Ovary (tissue), 9 donors: ENCODE data around the gene COL23A1. TPM values are rescaled to one million over a fixed set of nuclear protein-coding genes. Genes with fewer than 3 reads are reported as not detected.

Source experiments
- DNase-seq, 5 donors: peaks; one replicate each; pipeline ENCODE4 v3.0.0-alpha.2; 2019 to 2020
- H3K27ac ChIP-seq, 2 donors: fragments of 200-600 bp; one replicate each; pipeline versions ENCODE4 v1.5.1 to v1.8.0; 2019 to 2022
- H3K27me3 ChIP-seq: fragments of 200-600 bp; one replicate; pipeline ENCODE4 v1.8.0; 2022
- H3K36me3 ChIP-seq: fragments of 200-600 bp; sonication (generic); one replicate; pipeline ENCODE4 v1.5.1; 2019
- H3K4me1 ChIP-seq: one replicate; pipeline ENCODE4 v1.8.1; 2013; ENCODE audit warnings: mild to moderate bottlenecking, moderate library complexity; ENCODE audit not compliant: insufficient read depth
- H3K4me3 ChIP-seq: fragments of 200-600 bp; sonication (generic); one replicate; pipeline ENCODE4 v1.5.1; 2017
- H3K9me3 ChIP-seq, 2 donors: fragments of 200-600 bp in 1 of 2; sonication (generic) in 1 of 2; one replicate each; pipeline versions ENCODE4 v1.5.1 to v1.8.1; 2013 to 2019; ENCODE audit warnings: mild to moderate bottlenecking in 1 of 2, moderate library complexity in 1 of 2
- CTCF ChIP-seq, 3 donors: fragments of 450-650 bp in 2 of 3; fragments of 200-600 bp in 1 of 3; IDR thresholded peaks; one replicate each; pipeline versions ENCODE4 v1.5.1 to v1.8.0; 2016 to 2022; ENCODE audit warnings: antibody characterized with exemption in 3 of 3, mild to moderate bottlenecking in 1 of 3
- EP300 ChIP-seq: sonication (generic); formaldehyde crosslinking; IDR thresholded peaks from one replicate; pipeline ENCODE4 v1.6.1; 2017; ENCODE audit warnings: antibody characterized with exemption
- POLR2A ChIP-seq: fragments of 450-650 bp; IDR thresholded peaks from one replicate; pipeline ENCODE4 v1.6.1; 2017; ENCODE audit warnings: antibody characterized with exemption, mild to moderate bottlenecking, moderate library complexity
- WGBS, 3 donors: extraction: QIAGEN DNeasy Blood & Tissue Kit in 1 of 3; methylation state at CpG; one replicate each; pipeline versions ENCODE4 v1.1.5 to v1.1.7; 2013 to 2017; 5-methylcytosine and 5-hydroxymethylcytosine counted together
- intact Hi-C, 4 donors: fragments of 100-400 bp; cut with DNase I; formaldehyde crosslinking; loops; one replicate each; pipeline versions ENCODE4 v1.11.0 to v1.15.1; 2022 to 2023
- polyA plus RNA-seq, 2 donors: library from polyadenylated mRNA; stranded (reverse); fragments of 200-250 nt in 1 of 2; fragments of 350-450 nt in 1 of 2; fragmentation: Illumina TruSeq in 1 of 2; extraction: RNeasy Lipid Tissue Mini Kit (QIAGEN cat#74804) in 1 of 2; gene quantifications; one replicate each; pipeline ENCODE4 v1.2.3, GENCODE V29; 2013 to 2014
- total RNA-seq, 7 donors: library from RNA; depleted of rRNA in 2 of 7; stranded (reverse); fragments of >200 nt in 2 of 7; fragmentation: NEBNext Ultra II Directional in 3 of 7; extraction: Animal tissue kit (Norgen Biotek cat#: 25700) in 3 of 7; gene quantifications; one replicate each; pipeline versions ENCODE4 v1.1.0 to v1.2.4, GENCODE V29; 2016 to 2023
- donor health status: DM: no; HTN: no; CAD: no; lungs with moderate emphysema.
- donor health status: DM: no; HTN: no; CAD: no.
- donor health status: Bipolar disorder and iron deficiency.
- donor health status: DM: yes; HTN: yes; CAD: no.
- donor health status: DM: no; HTN: no; CAD: no.
- donor health status: DM: yes; HTN: yes; CAD: no.

The COL23A1 gene
- total and polyA plus RNA-seq, 9 donors = 0.13 to 0.92 (median 0.39) TPM; not detected in 1

GRCh38 chr5:178540526-178540925 lies 49.7 kb downstream of the COL23A1 start:
- H3K4me3 ChIP-seq = no peak overlapping the region
- intact Hi-C loops = no loop called here
- 89 to 96% (median 91%) methylated on average over 6 of the region's 6 CpGs for WGBS, 3 donors
- H3K4me1 ChIP-seq = peaks cover 2% of the 10 kb centered on the region
- no peaks in the 10 kb centered on the region for H3K36me3 ChIP-seq
- TF ChIP-seq POLR2A = no peak
- no peak for TF ChIP-seq CTCF (IDR thresholded peaks at IDR 0.05)
- TF ChIP-seq EP300 = no peak
- no peak overlapping the region for H3K27ac ChIP-seq
- no peaks in the 10 kb centered on the region for H3K27me3 ChIP-seq
- no peaks in the 10 kb centered on the region for H3K9me3 ChIP-seq
- no peak for DNase-seq

GRCh38 chr5:178538741-178539229 lies 51.4 kb downstream of the COL23A1 start:
- TF ChIP-seq POLR2A = no peak
- no peak for TF ChIP-seq CTCF (IDR thresholded peaks at IDR 0.05)
- no peak for TF ChIP-seq EP300
- 81 to 85% (median 84%) methylated on average over 7 of the region's 7 CpGs for WGBS, 3 donors
- no peak overlapping the region for H3K27ac ChIP-seq

GRCh38 chr5:178537467-178538371 lies 52.5 kb downstream of the COL23A1 start:
- H3K9me3 ChIP-seq = no peaks in the 10 kb centered on the region
- H3K27ac ChIP-seq = no peak overlapping the region
- intact Hi-C loops = no loop called here
- no peak for TF ChIP-seq EP300
- no peak for TF ChIP-seq CTCF (IDR thresholded peaks at IDR 0.05)
- H3K36me3 ChIP-seq = no peaks in the 10 kb centered on the region
- DNase-seq = no peak
- no peak overlapping the region for H3K4me3 ChIP-seq
- 72 to 82% (median 74%) methylated on average over 31 of the region's 31 CpGs for WGBS, 3 donors
- H3K27me3 ChIP-seq = no peaks in the 10 kb centered on the region
- H3K4me1 ChIP-seq = peaks cover 6% of the 10 kb centered on the region

More at GRCh38 chr5:178538741-178539229, 51.4 kb downstream of the COL23A1 start:
- Histone ChIP-seq H3K9me3 (no peaks in the 10 kb centered on the region), H3K4me1 (peaks cover 6% of the 10 kb centered on the region), H3K36me3 (no peaks in the 10 kb centered on the region), H3K4me3 (no peak overlapping the region), H3K27me3 (no peaks in the 10 kb centered on the region)
- no peak for DNase-seq
- intact Hi-C loops = no loop called here

- H3K4me3 ChIP-seq = no peak overlapping the region
- 84 to 90% (median 85%) methylated on average over 24 to 26 of the region's 26 CpGs for WGBS, 3 donors
- H3K4me1 ChIP-seq = peaks cover 6% of the 10 kb centered on the region
- H3K36me3 ChIP-seq = no peaks in the 10 kb centered on the region
- intact Hi-C loops = no loop called here
- no peaks in the 10 kb centered on the region for H3K27me3 ChIP-seq
- H3K27ac ChIP-seq = no peak overlapping the region
- H3K9me3 ChIP-seq = no peaks in the 10 kb centered on the region
- DNase-seq = no peak
- TF ChIP-seq EP300 = no peak
- TF ChIP-seq CTCF (IDR thresholded peaks at IDR 0.05) = no peak
- TF ChIP-seq POLR2A = no peak
Measured at GRCh38 chr5:178536541-178537466, 53.4 kb downstream of the COL23A1 start.
